H9 (cell line): ENCODE data around the gene MRPL53. TPM values are rescaled to one million over a fixed set of nuclear protein-coding genes. Genes with fewer than 3 reads are reported as not detected.

Experiments
- DNase-seq: peaks from one replicate; pipeline ENCODE4 v3.0.0-alpha.2; 2017
- H2AFZ ChIP-seq: one replicate; pipeline ENCODE4 v1.6.1; 2013; ENCODE audit warnings: mild to moderate bottlenecking, low read length, control low read depth, moderate library complexity
- H2AK5ac ChIP-seq: 2 replicates; pipeline ENCODE4 v1.6.1; 2013; ENCODE audit warnings: low read length, control low read depth, mixed read lengths; ENCODE audit not compliant: insufficient read length
- H2BK120ac ChIP-seq: one replicate; pipeline ENCODE4 v1.6.1; 2013; ENCODE audit warnings: low read depth, mild to moderate bottlenecking, low read length, control low read depth, inconsistent platforms; ENCODE audit not compliant: poor library complexity, severe bottlenecking
- H2BK12ac ChIP-seq: 2 replicates; pipeline ENCODE4 v1.6.1; 2013; ENCODE audit warnings: low read length, control low read depth, mixed read lengths, low read depth; ENCODE audit not compliant: insufficient read length
- H2BK15ac ChIP-seq: 2 replicates; pipeline ENCODE4 v1.6.1; 2013; ENCODE audit warnings: low read depth, low read length, control low read depth
- H2BK20ac ChIP-seq: one replicate; pipeline ENCODE4 v1.6.1; 2013; ENCODE audit warnings: low read depth, mild to moderate bottlenecking, low read length, control low read depth, inconsistent platforms; ENCODE audit not compliant: poor library complexity, severe bottlenecking
- H2BK5ac ChIP-seq: 2 replicates; pipeline ENCODE4 v1.6.1; 2013; ENCODE audit warnings: low read length, control low read depth, mixed read lengths; ENCODE audit not compliant: insufficient read length
- H3K14ac ChIP-seq: 2 replicates; pipeline ENCODE4 v1.6.1; 2013; ENCODE audit warnings: low read length, control low read depth; ENCODE audit not compliant: insufficient read depth
- H3K18ac ChIP-seq: 2 replicates; pipeline ENCODE4 v1.6.1; 2013; ENCODE audit warnings: low read depth, mild to moderate bottlenecking, mixed read lengths, low read length, control low read depth; ENCODE audit not compliant: insufficient read length
- H3K23ac ChIP-seq: 2 replicates; pipeline ENCODE4 v1.6.1; 2013; ENCODE audit warnings: low read length, control low read depth, mixed read lengths, low read depth; ENCODE audit not compliant: insufficient read length
- H3K23me2 ChIP-seq: 2 replicates; pipeline ENCODE4 v1.6.1; 2013; ENCODE audit warnings: low read depth, mild to moderate bottlenecking, mixed read lengths, low read length, control low read depth; ENCODE audit not compliant: insufficient read length, poor library complexity, severe bottlenecking
- H3K27ac ChIP-seq: 2 replicates; pipeline ENCODE4 v1.5.1; 2013; ENCODE audit warnings: low read length, control low read depth, mixed read lengths, low read depth; ENCODE audit not compliant: insufficient read length
- H3K27me3 ChIP-seq: 2 replicates; pipeline ENCODE4 v1.6.1; 2013; ENCODE audit warnings: low read length, control low read depth, inconsistent platforms; ENCODE audit not compliant: insufficient read depth
- H3K4ac ChIP-seq: 2 replicates; pipeline ENCODE4 v1.6.1; 2013; ENCODE audit warnings: low read depth, mild to moderate bottlenecking, control low read depth, inconsistent platforms, low read length, moderate library complexity
- H3K4me1 ChIP-seq: 2 replicates; pipeline ENCODE4 v1.6.1; 2013; ENCODE audit warnings: low read length, control low read depth, inconsistent platforms; ENCODE audit not compliant: insufficient read depth
- H3K4me2 ChIP-seq: 2 replicates; pipeline ENCODE4 v1.6.1; 2013; ENCODE audit warnings: low read length, control low read depth, mixed read lengths; ENCODE audit not compliant: insufficient read length, insufficient read depth
- H3K56ac ChIP-seq: 2 replicates; pipeline ENCODE4 v1.6.1; 2013; ENCODE audit warnings: low read depth, mild to moderate bottlenecking, mixed read lengths, low read length, control low read depth; ENCODE audit not compliant: insufficient read length
- H3K79me1 ChIP-seq: 2 replicates; pipeline ENCODE4 v1.6.1; 2013; ENCODE audit warnings: low read depth, mild to moderate bottlenecking, moderate library complexity, low read length, control low read depth, inconsistent platforms; ENCODE audit not compliant: insufficient read depth, poor library complexity, severe bottlenecking
- H3K79me2 ChIP-seq: 2 replicates; pipeline ENCODE4 v1.6.1; 2013; ENCODE audit warnings: low read length, control low read depth, inconsistent platforms; ENCODE audit not compliant: insufficient read depth
- H3K9ac ChIP-seq: 2 replicates; pipeline ENCODE4 v1.6.1; 2013; ENCODE audit warnings: low read length, control low read depth, mixed read lengths; ENCODE audit not compliant: insufficient read length; ENCODE audit errors: extremely low read depth
- H3K9me3 ChIP-seq: one replicate; pipeline ENCODE4 v1.6.1; 2013; ENCODE audit warnings: low read depth, low read length, inconsistent platforms; ENCODE audit not compliant: control insufficient read depth
- H3T11ph ChIP-seq: one replicate; pipeline ENCODE4 v1.6.1; 2013; ENCODE audit warnings: mild to moderate bottlenecking, low read length, control low read depth, inconsistent platforms
- H4K20me1 ChIP-seq: one replicate; pipeline ENCODE4 v1.6.1; 2013; ENCODE audit not compliant: control insufficient read depth, insufficient read length, insufficient read depth
- H4K5ac ChIP-seq: 2 replicates; pipeline ENCODE4 v1.6.1; 2013; ENCODE audit warnings: low read depth, mild to moderate bottlenecking, mixed read lengths, low read length, control low read depth; ENCODE audit not compliant: insufficient read length
- H4K8ac ChIP-seq: replicated peaks from 2 replicates; pipeline ENCODE4 v1.6.1; 2013; ENCODE audit warnings: low read length, control low read depth, mixed read lengths, low read depth; ENCODE audit not compliant: insufficient read length
- H4K91ac ChIP-seq: 2 replicates; pipeline ENCODE4 v1.6.1; 2013; ENCODE audit warnings: low read depth, mild to moderate bottlenecking, moderate library complexity, mixed read lengths, low read length, control low read depth; ENCODE audit not compliant: insufficient read length
- H3K27ac Mint-ChIP-seq, 3 experiments: 2 replicates in 2 of 3; 3 replicates in 1 of 3; pipeline ENCODE4 v1.8.0; 2020 to 2021; ENCODE audit warnings: mixed read lengths in 3 of 3, mild to moderate bottlenecking in 1 of 3, moderate library complexity in 1 of 3
- H3K27me3 Mint-ChIP-seq: 2 replicates; pipeline ENCODE4 v1.8.0; 2021; ENCODE audit warnings: low read depth, mild to moderate bottlenecking, moderate library complexity, mixed read lengths
- H3K36me3 Mint-ChIP-seq, 3 experiments: 2 replicates in 2 of 3; 3 replicates in 1 of 3; pipeline ENCODE4 v1.8.0; 2020 to 2021; ENCODE audit warnings: low read depth in 3 of 3, mixed read lengths in 3 of 3; ENCODE audit not compliant: insufficient read depth in 1 of 3
- H3K4me1 Mint-ChIP-seq, 2 experiments: 2 replicates each; pipeline ENCODE4 v1.8.0; 2020; ENCODE audit warnings: mixed read lengths in 2 of 2
- H3K4me3 Mint-ChIP-seq, 2 experiments: 2 replicates in 1 of 2; 3 replicates in 1 of 2; pipeline ENCODE4 v1.8.0; 2020 to 2021; ENCODE audit warnings: mild to moderate bottlenecking in 2 of 2, mixed read lengths in 2 of 2, moderate library complexity in 1 of 2
- H3K9me3 Mint-ChIP-seq, 2 experiments: 2 replicates in 1 of 2; 3 replicates in 1 of 2; pipeline ENCODE4 v1.8.0; 2020; ENCODE audit warnings: mild to moderate bottlenecking in 2 of 2, mixed read lengths in 2 of 2, moderate library complexity in 1 of 2
- WGBS: extraction: QIAGEN DNeasy Blood & Tissue Kit; methylation state at CpG from one replicate; pipeline ENCODE4 v1.1.7; 2013; ENCODE audit warnings: missing lambda C conversion rate, low lambda C conversion rate, mixed read lengths; ENCODE audit not compliant: insufficient read length; ENCODE audit errors: extremely low coverage; 5-methylcytosine and 5-hydroxymethylcytosine counted together
- total RNA-seq: library from RNA; stranded (reverse); gene quantifications from 2 replicates; pipeline ENCODE4 v1.2.1, GENCODE V29; 2021
- TF ChIP-seq, protein P1 (sequence below): fragments of 200-600 bp; sonication (generic); conservative IDR thresholded peaks from 3 replicates; pipeline ENCODE4 v1.8.0; 2021; ENCODE audit warnings: antibody characterized with exemption, mild to moderate bottlenecking

Gene MRPL53
- total RNA-seq, 1 experiment from 2014 or later: 59.5 TPM

DNA sequence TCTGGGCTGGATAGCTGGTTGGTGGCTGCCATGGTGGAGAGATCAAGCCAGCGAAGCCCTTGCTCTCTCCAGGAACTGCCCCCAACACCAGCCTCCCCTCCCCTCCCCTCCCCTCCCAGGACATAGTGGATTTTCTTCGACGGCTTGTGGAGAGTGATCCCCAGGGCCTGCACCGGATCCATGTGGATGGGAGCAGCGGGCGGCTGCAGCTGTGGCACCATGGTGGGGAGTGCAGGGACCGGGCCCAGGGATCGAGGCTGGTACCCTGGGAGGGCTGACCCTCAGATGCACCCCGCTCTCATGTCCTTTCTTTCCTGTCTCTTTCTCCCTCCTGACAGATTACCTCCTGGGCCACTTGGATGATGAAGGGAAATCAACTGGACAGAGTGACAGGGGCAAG lies 17.4 kb upstream of the MRPL53 start:
- Histone ChIP-seq H3T11ph (no peak overlapping the region), H3K18ac (no peak overlapping the region), H3K27ac (no peak overlapping the region), H2BK20ac (no peak overlapping the region), H3K56ac (no peak overlapping the region), H2BK5ac (no peak overlapping the region), H2BK12ac (no peak overlapping the region), H3K23me2 (no peaks in the 10 kb centered on the region), H3K9me3 (no peaks in the 10 kb centered on the region), H3K4me1 (no peaks in the 10 kb centered on the region), H3K23ac (no peak overlapping the region), H3K79me2 (no peaks in the 10 kb centered on the region), H3K4ac (no peak overlapping the region), H3K9ac (no peak overlapping the region), H4K5ac (no peak overlapping the region), H3K79me1 (no peaks in the 10 kb centered on the region), H3K4me2 (no peak overlapping the region), H2BK15ac (no peak overlapping the region), H3K14ac (no peak overlapping the region), H3K27me3 (no peaks in the 10 kb centered on the region; the same call in 1 of the 2 replicates), H4K8ac (no peak overlapping the region), H2BK120ac (no peak overlapping the region), H2AK5ac (no peak overlapping the region), H4K91ac (no peak overlapping the region), H4K20me1 (no peaks in the 10 kb centered on the region), H2AFZ (no peak overlapping the region)
- no peaks in the 10 kb centered on the region for H3K9me3 Mint-ChIP-seq
- H3K27me3 Mint-ChIP-seq: peaks cover 6% of the 10 kb centered on the region
- H3K4me1 Mint-ChIP-seq: no peaks in the 10 kb centered on the region
- no CpG with 5 or more reads among the region's 9 CpGs for WGBS
- peaks cover 28 to 67% (median 62%) of the 10 kb centered on the region in 3 experiments for H3K36me3 Mint-ChIP-seq
- TF ChIP-seq, protein P1, sequence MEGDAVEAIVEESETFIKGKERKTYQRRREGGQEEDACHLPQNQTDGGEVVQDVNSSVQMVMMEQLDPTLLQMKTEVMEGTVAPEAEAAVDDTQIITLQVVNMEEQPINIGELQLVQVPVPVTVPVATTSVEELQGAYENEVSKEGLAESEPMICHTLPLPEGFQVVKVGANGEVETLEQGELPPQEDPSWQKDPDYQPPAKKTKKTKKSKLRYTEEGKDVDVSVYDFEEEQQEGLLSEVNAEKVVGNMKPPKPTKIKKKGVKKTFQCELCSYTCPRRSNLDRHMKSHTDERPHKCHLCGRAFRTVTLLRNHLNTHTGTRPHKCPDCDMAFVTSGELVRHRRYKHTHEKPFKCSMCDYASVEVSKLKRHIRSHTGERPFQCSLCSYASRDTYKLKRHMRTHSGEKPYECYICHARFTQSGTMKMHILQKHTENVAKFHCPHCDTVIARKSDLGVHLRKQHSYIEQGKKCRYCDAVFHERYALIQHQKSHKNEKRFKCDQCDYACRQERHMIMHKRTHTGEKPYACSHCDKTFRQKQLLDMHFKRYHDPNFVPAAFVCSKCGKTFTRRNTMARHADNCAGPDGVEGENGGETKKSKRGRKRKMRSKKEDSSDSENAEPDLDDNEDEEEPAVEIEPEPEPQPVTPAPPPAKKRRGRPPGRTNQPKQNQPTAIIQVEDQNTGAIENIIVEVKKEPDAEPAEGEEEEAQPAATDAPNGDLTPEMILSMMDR: no peak
- DNase-seq: no peak
- H3K4me3 Mint-ChIP-seq: no peak overlapping the region
- no peak overlapping the region for H3K27ac Mint-ChIP-seq
